H1 (cell line): ENCODE results near the gene SP9. TPM values are rescaled to one million over a fixed set of nuclear protein-coding genes. Genes with fewer than 3 reads are reported as not detected.

Experiments used
- JUN ChIP-seq: IDR thresholded peaks from 2 replicates; pipeline ENCODE4 v1.6.1; 2011; ENCODE audit warnings: low read depth, mild to moderate bottlenecking, improper control_type of control experiment, low read length
- KDM1A ChIP-seq: fragments of 200-600, 300-600 bp; sonication (generic); IDR thresholded peaks from 2 replicates; pipeline ENCODE4 v1.7.1; 2016; ENCODE audit warnings: mild to moderate bottlenecking, low read length, borderline replicate concordance
- RBBP5 ChIP-seq: IDR thresholded peaks from 2 replicates; pipeline ENCODE4 v1.7.1; 2012; ENCODE audit warnings: low read depth, mild to moderate bottlenecking, inconsistent platforms, low read length, moderate library complexity, borderline replicate concordance
- polyA plus RNA-seq, 7 experiments: library from polyadenylated mRNA; depleted of rRNA in 3 of 7; stranded (reverse) in 5 of 7; unstranded in 2 of 7; fragments of >200 nt in 5 of 7; fragments of 200-250 nt in 2 of 7; gene quantifications; 1 replicate in 5 of 7; 2 replicates in 1 of 7; 4 replicates in 1 of 7; pipeline versions ENCODE4 v1.2.1 to v1.2.3, GENCODE V29; 2011 to 2013; ENCODE audit warnings: missing spikeins in 2 of 7, mixed read lengths in 2 of 7
- total RNA-seq: library from RNA; stranded (reverse); fragmentation: NEBNext Ultra II Directional; extraction: Animal tissue kit (Norgen Biotek cat#: 25700); gene quantifications from 2 replicates; pipeline ENCODE4 v1.2.1, GENCODE V29; 2021

The SP9 gene
- total and polyA plus RNA-seq, 2 of the 8 experiments (the other 6 are each of a cell fraction or from before 2014, with no cell fraction given) = 0.03 to 0.11 TPM

DNA sequence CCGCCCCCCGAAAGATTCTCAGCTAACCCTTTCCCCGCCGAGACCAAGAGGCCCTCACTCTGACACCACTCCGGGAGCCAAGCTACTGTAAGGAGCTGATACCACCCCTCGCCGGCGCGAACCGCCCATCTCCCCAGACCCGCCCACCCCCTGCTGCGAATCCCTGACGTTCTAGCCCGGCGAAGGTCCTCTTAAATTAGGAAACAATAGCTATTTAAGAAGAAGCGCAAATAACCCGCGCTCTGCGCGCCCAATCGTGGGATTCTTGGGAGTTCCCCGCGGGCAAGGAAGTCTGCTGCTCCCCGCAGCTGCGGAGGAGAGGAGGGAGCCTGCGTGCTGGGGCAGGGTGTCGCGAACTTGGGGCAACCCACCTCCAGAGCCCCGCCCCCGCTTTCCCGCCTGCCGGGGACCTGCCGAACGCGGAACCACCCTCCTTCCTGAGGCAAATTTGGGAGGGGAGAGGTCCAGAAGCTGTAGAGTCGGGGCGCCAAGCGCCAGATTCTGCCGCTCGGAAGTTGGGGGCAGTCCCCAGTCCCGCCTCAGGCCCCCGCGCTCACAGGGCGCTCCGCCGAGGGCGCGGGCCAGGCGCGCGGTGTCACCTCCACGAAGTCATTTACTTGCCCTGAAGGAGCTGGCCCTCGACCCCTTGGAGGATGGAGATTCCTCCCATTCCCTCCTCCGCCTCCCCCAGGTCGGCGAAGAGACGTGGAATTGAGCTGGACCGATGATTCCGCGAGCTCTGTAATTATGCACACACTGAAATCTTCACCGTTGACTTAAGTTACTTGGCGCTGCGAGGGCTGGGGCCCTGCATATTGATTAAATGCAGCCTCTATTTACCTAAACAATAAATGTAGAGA is 8.4 kb upstream of the SP9 start (continued):
- TF ChIP-seq KDM1A = no peak
- TF ChIP-seq JUN = no peak
- TF ChIP-seq RBBP5 = peak; percentile 80; the same call in 1 of the 2 replicates
- TF ChIP-seq, all 59 proteins: peak for 6
